Renal pelvis (tissue), 4 donors: Measurements from ENCODE around the gene PRKCH. TPM values are rescaled to one million over a fixed set of nuclear protein-coding genes. Genes with fewer than 3 reads are reported as not detected.

Experiments
- DNase-seq: peaks from one replicate; pipeline ENCODE4 v3.0.0-alpha.2; 2013
- polyA plus RNA-seq, 3 donors: library from polyadenylated mRNA; unstranded; fragments of 120-200 nt; gene quantifications; one replicate each; pipeline ENCODE4 v1.2.1, GENCODE V29; 2013; ENCODE audit not compliant: insufficient read length in 3 of 3

The PRKCH gene
- polyA plus RNA-seq, 3 donors = 15.5 to 22.6 (median 15.8) TPM

- DNase-seq = no peak
These were observed 151.5 kb downstream of the PRKCH start for GRCh38 chr14:61472801-61473376.

- DNase-seq = no peak
These were observed 152.6 kb downstream of the PRKCH start for GRCh38 chr14:61474015-61474414.

- DNase-seq = no peak
These were observed 153.3 kb downstream of the PRKCH start for GRCh38 chr14:61474701-61475100.

GRCh38 chr14:61475316-61475715, 153.9 kb downstream of the PRKCH start:
- peak; percentile 54 for DNase-seq

GRCh38 chr14:61476105-61476753, 154.8 kb downstream of the PRKCH start:
- no peak for DNase-seq

- peak; percentile 72 for DNase-seq
These were observed 155.5 kb downstream of the PRKCH start for GRCh38 chr14:61476754-61477410.

GRCh38 chr14:61477712-61478462, 156.5 kb downstream of the PRKCH start:
- DNase-seq = no peak

- no peak for DNase-seq
These were observed 157.6 kb downstream of the PRKCH start for GRCh38 chr14:61478971-61479473.

GRCh38 chr14:61479746-61480502, 158.5 kb downstream of the PRKCH start:
- DNase-seq = peak; percentile 49

- DNase-seq = no peak
These were observed 159.4 kb downstream of the PRKCH start for GRCh38 chr14:61480704-61481285.

GRCh38 chr14:61481701-61482100, 160.3 kb downstream of the PRKCH start:
- DNase-seq = no peak

GRCh38 chr14:61482348-61483206, 161.2 kb downstream of the PRKCH start:
- DNase-seq = no peak

GRCh38 chr14:61483476-61483875, 162.1 kb downstream of the PRKCH start:
- no peak for DNase-seq

- DNase-seq = no peak
These were observed 162.7 kb downstream of the PRKCH start for GRCh38 chr14:61484031-61484430.

GRCh38 chr14:61484826-61485584, 163.6 kb downstream of the PRKCH start:
- DNase-seq = no peak

- DNase-seq = no peak
These were observed 164.3 kb downstream of the PRKCH start for GRCh38 chr14:61485661-61486060.

GRCh38 chr14:61486930-61487495, 165.6 kb downstream of the PRKCH start:
- no peak for DNase-seq

GRCh38 chr14:61488417-61489401, 167.3 kb downstream of the PRKCH start:
- DNase-seq = no peak
